ENCODE measurements around the gene CADM2. TPM values are rescaled to one million over a fixed set of nuclear protein-coding genes. Genes with fewer than 3 reads are reported as not detected.

The CADM2 gene
- polyA plus RNA-seq, 1 donor from 2014 or later: 4.5 TPM

DNA sequence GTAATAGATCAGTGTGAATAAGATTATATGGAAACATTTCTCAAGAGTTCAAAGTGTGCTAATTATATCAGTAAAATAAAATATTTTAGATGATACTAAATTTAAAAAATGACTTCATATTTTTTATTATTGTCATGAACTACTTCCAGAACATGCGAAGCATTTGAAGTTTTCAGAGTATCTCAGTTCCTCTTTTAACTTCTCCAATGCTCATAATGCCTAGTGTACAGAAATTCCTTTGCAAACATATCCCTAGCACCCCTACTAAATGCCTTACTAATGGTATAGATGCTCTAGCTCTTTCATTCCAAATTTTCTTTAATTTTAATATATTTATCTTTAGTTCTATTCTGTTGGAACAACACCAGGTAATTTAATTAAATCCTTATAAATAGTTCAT, 580.4 kb downstream of the CADM2 start:
- Histone ChIP-seq H2AFZ (ENCODE audit: low read depth, low read length) (no peak overlapping the region), H3K79me2 (replicated peaks; ENCODE audit: insufficient read depth, low read length) (no peaks in the 10 kb centered on the region), H3K36me3 (ENCODE audit: insufficient read depth, low read length) (no peaks in the 10 kb centered on the region), H3K27ac (ENCODE audit: low read length) (no peak overlapping the region), H3K9ac (ENCODE audit: low read length) (no peak overlapping the region), H3K9me3 (ENCODE audit: low read length) (no peaks in the 10 kb centered on the region), H3K27me3 (ENCODE audit: insufficient read depth, low read depth, low read length) (no peaks in the 10 kb centered on the region), H3K9me2 (ENCODE audit: insufficient read depth, low read length) (no peaks in the 10 kb centered on the region), H3K4me2 (ENCODE audit: low read length) (no peak overlapping the region), H4K20me1 (ENCODE audit: insufficient read depth) (no peaks in the 10 kb centered on the region), H3F3A (ENCODE audit: insufficient read depth, low read length, poor library complexity, severe bottlenecking) (no peaks in the 10 kb centered on the region), H3K4me3 (ENCODE audit: low read length) (no peak overlapping the region)
- TF ChIP-seq POLR2AphosphoS5 (IDR thresholded peaks at IDR 0.05) (no peak), TAF1 (IDR thresholded peaks at IDR 0.05; ENCODE audit: low read depth) (no peak), EP300 (conservative IDR thresholded peaks at IDR 0.05; ENCODE audit: poor library complexity, severe bottlenecking) (no peak)

DNA sequence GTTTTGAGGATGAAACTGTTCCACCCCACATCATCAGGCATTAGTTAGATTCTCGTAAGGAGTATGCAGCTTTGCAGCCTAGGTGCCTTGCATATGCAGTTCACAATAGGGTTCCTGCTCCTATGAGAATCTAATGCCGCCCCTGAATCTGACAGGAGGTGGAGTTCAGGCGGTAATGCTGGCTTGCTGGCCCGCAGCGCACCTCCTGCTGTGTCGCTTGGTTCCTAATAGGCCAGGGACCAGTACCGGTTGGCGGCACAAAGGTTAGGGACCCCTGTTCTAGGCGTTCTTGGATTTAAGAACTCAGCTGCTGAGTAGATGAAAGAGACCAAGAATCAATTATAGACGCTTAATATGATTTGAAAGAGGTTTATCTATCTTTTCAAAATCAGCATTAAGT, 595.4 kb downstream of the CADM2 start:
- no peaks in the 10 kb centered on the region for H4K20me1 ChIP-seq (ENCODE audit: insufficient read depth)
- no peaks in the 10 kb centered on the region for H3K27me3 ChIP-seq (ENCODE audit: insufficient read depth, low read depth, low read length)
- no peaks in the 10 kb centered on the region for H3K36me3 ChIP-seq (ENCODE audit: insufficient read depth, low read length)
- H3K4me3 ChIP-seq (ENCODE audit: low read length): no peak overlapping the region
- no peak overlapping the region for H3K4me2 ChIP-seq (ENCODE audit: low read length)
- no peaks in the 10 kb centered on the region for H3K9me3 ChIP-seq (ENCODE audit: low read length)
- H2AFZ ChIP-seq (ENCODE audit: low read depth, low read length): no peak overlapping the region
- TF ChIP-seq POLR2AphosphoS5 (IDR thresholded peaks at IDR 0.05): no peak
- TF ChIP-seq, protein P1, sequence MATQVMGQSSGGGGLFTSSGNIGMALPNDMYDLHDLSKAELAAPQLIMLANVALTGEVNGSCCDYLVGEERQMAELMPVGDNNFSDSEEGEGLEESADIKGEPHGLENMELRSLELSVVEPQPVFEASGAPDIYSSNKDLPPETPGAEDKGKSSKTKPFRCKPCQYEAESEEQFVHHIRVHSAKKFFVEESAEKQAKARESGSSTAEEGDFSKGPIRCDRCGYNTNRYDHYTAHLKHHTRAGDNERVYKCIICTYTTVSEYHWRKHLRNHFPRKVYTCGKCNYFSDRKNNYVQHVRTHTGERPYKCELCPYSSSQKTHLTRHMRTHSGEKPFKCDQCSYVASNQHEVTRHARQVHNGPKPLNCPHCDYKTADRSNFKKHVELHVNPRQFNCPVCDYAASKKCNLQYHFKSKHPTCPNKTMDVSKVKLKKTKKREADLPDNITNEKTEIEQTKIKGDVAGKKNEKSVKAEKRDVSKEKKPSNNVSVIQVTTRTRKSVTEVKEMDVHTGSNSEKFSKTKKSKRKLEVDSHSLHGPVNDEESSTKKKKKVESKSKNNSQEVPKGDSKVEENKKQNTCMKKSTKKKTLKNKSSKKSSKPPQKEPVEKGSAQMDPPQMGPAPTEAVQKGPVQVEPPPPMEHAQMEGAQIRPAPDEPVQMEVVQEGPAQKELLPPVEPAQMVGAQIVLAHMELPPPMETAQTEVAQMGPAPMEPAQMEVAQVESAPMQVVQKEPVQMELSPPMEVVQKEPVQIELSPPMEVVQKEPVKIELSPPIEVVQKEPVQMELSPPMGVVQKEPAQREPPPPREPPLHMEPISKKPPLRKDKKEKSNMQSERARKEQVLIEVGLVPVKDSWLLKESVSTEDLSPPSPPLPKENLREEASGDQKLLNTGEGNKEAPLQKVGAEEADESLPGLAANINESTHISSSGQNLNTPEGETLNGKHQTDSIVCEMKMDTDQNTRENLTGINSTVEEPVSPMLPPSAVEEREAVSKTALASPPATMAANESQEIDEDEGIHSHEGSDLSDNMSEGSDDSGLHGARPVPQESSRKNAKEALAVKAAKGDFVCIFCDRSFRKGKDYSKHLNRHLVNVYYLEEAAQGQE (IDR thresholded peaks at IDR 0.05; ENCODE audit: borderline replicate concordance): no peak
- no peak for TF ChIP-seq RAD21 (conservative IDR thresholded peaks at IDR 0.05)
- TF ChIP-seq MXI1 (conservative IDR thresholded peaks at IDR 0.05; ENCODE audit: poor library complexity, severe bottlenecking): no peak
- TF ChIP-seq SMC3 (conservative IDR thresholded peaks at IDR 0.05; ENCODE audit: poor library complexity): no peak
- TF ChIP-seq EZH2 (IDR thresholded peaks at IDR 0.05; ENCODE audit: borderline replicate concordance, insufficient read depth, low read length, poor library complexity, severe bottlenecking): no peak
- TF ChIP-seq, protein P2, sequence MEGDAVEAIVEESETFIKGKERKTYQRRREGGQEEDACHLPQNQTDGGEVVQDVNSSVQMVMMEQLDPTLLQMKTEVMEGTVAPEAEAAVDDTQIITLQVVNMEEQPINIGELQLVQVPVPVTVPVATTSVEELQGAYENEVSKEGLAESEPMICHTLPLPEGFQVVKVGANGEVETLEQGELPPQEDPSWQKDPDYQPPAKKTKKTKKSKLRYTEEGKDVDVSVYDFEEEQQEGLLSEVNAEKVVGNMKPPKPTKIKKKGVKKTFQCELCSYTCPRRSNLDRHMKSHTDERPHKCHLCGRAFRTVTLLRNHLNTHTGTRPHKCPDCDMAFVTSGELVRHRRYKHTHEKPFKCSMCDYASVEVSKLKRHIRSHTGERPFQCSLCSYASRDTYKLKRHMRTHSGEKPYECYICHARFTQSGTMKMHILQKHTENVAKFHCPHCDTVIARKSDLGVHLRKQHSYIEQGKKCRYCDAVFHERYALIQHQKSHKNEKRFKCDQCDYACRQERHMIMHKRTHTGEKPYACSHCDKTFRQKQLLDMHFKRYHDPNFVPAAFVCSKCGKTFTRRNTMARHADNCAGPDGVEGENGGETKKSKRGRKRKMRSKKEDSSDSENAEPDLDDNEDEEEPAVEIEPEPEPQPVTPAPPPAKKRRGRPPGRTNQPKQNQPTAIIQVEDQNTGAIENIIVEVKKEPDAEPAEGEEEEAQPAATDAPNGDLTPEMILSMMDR (IDR thresholded peaks at IDR 0.05; ENCODE audit: poor library complexity, severe bottlenecking): no peak
- no peak for TF ChIP-seq TAF1 (IDR thresholded peaks at IDR 0.05; ENCODE audit: low read depth)
- no peak for TF ChIP-seq EP300 (conservative IDR thresholded peaks at IDR 0.05; ENCODE audit: poor library complexity, severe bottlenecking)
- no peak overlapping the region for H3K9ac ChIP-seq (ENCODE audit: low read length)
- no peaks in the 10 kb centered on the region for H3K79me2 ChIP-seq (replicated peaks; ENCODE audit: insufficient read depth, low read length)
- no peaks in the 10 kb centered on the region for H3F3A ChIP-seq (ENCODE audit: insufficient read depth, low read length, poor library complexity, severe bottlenecking)
- no peaks in the 10 kb centered on the region for H3K9me2 ChIP-seq (ENCODE audit: insufficient read depth, low read length)
- no peak overlapping the region for H3K27ac ChIP-seq (ENCODE audit: low read length)

Measured in neural cell (in vitro differentiated cells).